ENCODE results near the gene PER2. TPM values are rescaled to one million over a fixed set of nuclear protein-coding genes. Genes with fewer than 3 reads are reported as not detected.

PER2 gene
- total and polyA plus RNA-seq, 2 of the 13 experiments (the other 11 are each of a cell fraction or from before 2014, with no cell fraction given): 5.1 to 9.4 TPM

DNA sequence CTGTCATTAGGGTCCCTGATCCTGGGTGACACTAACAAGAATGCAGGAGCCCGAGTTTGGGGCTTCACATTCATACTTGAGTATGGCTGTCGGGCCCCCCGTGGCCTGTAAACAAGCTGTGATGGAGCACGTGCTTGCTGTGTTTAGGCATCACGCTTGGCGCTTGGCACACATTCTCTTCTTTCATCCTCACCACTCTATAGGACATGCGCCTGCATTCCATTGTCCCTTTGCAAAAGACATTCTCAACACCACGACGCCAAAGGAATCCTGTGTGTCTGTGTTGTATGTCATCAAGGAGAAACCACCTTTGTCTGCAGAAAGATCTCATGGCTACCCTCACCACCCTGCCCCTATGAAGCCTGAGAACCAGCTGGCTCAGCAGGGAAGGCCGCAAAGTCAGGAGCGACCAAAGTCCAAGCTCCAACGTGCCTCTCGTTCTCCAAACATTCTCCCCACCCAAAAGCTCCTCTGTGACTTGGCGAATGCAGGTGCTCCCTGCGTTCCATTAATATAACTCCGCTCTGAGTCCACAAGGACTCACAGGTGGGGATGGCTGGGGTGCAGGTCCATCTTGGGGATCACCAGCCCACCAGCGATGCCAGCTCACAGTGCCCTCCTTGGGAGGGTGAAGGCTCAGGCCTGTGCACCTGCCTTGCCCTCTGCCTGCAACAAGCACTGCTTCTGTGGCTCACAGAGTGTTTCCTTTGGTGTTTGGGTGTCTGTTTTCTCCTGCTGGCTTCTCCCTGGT is 6.2 kb upstream of the PER2 start (continued):
- TF ChIP-seq, protein P1, sequence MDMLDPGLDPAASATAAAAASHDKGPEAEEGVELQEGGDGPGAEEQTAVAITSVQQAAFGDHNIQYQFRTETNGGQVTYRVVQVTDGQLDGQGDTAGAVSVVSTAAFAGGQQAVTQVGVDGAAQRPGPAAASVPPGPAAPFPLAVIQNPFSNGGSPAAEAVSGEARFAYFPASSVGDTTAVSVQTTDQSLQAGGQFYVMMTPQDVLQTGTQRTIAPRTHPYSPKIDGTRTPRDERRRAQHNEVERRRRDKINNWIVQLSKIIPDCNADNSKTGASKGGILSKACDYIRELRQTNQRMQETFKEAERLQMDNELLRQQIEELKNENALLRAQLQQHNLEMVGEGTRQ (IDR thresholded peaks at IDR 0.05; ENCODE audit: low read depth, low read length): no peak
- TF ChIP-seq, protein P1 (CRISPR knock-in tag; IDR thresholded peaks at IDR 0.05; ENCODE audit: borderline replicate concordance): no peak
- TF ChIP-seq FOXA3 (CRISPR knock-in tag; IDR thresholded peaks at IDR 0.05) (peak; percentile 30), ZNF678 (CRISPR knock-in tag; IDR thresholded peaks at IDR 0.05) (no peak), PAWR (CRISPR knock-in tag; IDR thresholded peaks at IDR 0.05; ENCODE audit: borderline replicate concordance) (no peak), SRSF4 (IDR thresholded peaks at IDR 0.05; ENCODE audit: low read depth, low read length, poor library complexity, severe bottlenecking) (no peak), CENPX (CRISPR knock-in tag; IDR thresholded peaks at IDR 0.05) (no peak), NFYC (CRISPR knock-in tag; IDR thresholded peaks at IDR 0.05) (no peak), MATR3 (CRISPR knock-in tag; IDR thresholded peaks at IDR 0.05) (no peak), NPAS2 (CRISPR knock-in tag; IDR thresholded peaks at IDR 0.05; ENCODE audit: borderline replicate concordance) (no peak), CREBL2 (CRISPR knock-in tag; IDR thresholded peaks at IDR 0.05; ENCODE audit: borderline replicate concordance) (no peak), ZNF143 (CRISPR knock-in tag; IDR thresholded peaks at IDR 0.05) (no peak), MTA1 (CRISPR knock-in tag; IDR thresholded peaks at IDR 0.05; ENCODE audit: borderline replicate concordance) (no peak), DPF2 (CRISPR knock-in tag; IDR thresholded peaks at IDR 0.05; ENCODE audit: borderline replicate concordance, low read depth) (no peak), ZNF101 (CRISPR knock-in tag; IDR thresholded peaks at IDR 0.05; ENCODE audit: borderline replicate concordance, low read depth) (no peak), ZNF207 (IDR thresholded peaks at IDR 0.05; ENCODE audit: borderline replicate concordance) (no peak), CENPT (CRISPR knock-in tag; IDR thresholded peaks at IDR 0.05; ENCODE audit: low read depth) (peak; percentile 44; the same call in 1 of the 2 replicates), HES4 (CRISPR knock-in tag; IDR thresholded peaks at IDR 0.05; ENCODE audit: borderline replicate concordance) (no peak; the same call in 1 of the 2 replicates), FOXK1 (CRISPR knock-in tag; IDR thresholded peaks at IDR 0.05; ENCODE audit: borderline replicate concordance, low read depth) (peak; percentile 54; the same call in 1 of the 2 replicates), ZNF513 (CRISPR knock-in tag; conservative IDR thresholded peaks at IDR 0.05) (no peak), SNAI1 (CRISPR knock-in tag; IDR thresholded peaks at IDR 0.05; ENCODE audit: borderline replicate concordance) (no peak), RBM39 (IDR thresholded peaks at IDR 0.05; ENCODE audit: low read depth, low read length, poor library complexity, severe bottlenecking) (no peak)
- TF ChIP-seq, protein P2, sequence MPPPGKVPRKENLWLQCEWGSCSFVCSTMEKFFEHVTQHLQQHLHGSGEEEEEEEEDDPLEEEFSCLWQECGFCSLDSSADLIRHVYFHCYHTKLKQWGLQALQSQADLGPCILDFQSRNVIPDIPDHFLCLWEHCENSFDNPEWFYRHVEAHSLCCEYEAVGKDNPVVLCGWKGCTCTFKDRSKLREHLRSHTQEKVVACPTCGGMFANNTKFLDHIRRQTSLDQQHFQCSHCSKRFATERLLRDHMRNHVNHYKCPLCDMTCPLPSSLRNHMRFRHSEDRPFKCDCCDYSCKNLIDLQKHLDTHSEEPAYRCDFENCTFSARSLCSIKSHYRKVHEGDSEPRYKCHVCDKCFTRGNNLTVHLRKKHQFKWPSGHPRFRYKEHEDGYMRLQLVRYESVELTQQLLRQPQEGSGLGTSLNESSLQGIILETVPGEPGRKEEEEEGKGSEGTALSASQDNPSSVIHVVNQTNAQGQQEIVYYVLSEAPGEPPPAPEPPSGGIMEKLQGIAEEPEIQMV (CRISPR knock-in tag; IDR thresholded peaks at IDR 0.05; ENCODE audit: low read depth): no peak
